Jurkat, Clone E6-1 (cell line): ENCODE data around the gene ITFG2.

Experiments
- DNase-seq: peaks from one replicate; pipeline ENCODE4 v3.0.0-alpha.2; 2011; ENCODE audit warnings: low read depth, low spot score
- H3K4me3 ChIP-seq: 2 replicates; pipeline ENCODE4 v1.5.1; 2011; ENCODE audit warnings: mild to moderate bottlenecking, low read length, control low read depth, moderate library complexity

Gene ITFG2

DNA sequence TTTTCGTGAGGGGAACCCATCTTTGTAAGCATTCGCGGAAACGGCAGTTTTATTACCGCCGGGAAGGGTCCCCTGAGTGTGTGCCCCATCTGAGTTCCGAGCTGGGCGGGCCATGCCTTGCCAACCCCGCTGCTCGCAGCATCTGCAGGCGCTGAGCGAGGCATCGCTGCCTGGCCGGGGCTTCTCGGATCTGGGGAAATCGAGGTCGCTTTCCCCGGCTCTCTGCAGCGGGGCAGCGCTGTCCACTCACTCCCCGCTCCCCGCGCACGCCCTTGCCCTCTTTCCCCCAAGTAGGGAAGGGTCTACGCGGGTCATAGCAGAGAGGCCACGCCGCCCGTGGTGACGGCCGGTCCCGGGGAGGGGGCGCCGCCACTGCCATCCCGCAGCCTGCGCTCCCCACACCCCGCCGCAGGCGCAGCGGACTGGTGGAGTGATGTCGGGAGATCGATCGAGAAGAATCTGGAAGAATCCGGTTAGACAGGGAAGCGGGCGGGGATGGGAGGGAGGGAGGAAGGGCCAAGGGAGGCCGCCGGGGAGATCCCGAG is 18.2 kb upstream of the ITFG2 start:
- H3K4me3 ChIP-seq: peak overlapping the region; percentile 82
- no peak for DNase-seq

DNA sequence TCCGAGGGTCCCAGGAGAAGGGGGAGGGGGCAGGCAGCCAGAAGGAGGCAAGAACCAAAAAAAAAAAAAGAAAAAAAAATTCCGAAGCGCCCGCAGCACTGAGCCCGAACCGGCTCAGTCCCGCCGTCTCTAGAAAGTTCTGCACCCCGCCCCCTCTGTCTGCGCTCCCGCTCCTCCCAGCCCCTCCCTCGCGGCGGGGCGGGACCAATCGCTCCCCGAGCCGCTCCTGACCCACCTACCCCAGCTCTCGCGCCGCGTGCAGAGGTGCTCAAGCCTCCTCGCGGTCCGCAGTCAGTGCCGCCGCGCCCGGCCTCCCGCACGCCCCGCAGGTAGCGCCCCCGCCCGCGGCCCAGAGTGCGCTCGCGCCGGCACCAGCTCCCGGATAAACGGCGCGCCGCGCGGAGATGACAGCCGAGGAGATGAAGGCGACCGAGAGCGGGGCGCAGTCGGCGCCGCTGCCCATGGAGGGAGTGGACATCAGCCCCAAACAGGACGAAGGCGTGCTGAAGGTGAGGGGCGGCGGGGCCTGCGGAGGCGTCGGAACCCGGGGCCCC is 17.7 kb upstream of the ITFG2 start, which contains the start of gene FKBP4:
TSS of gene FKBP4 (plus strand) at position 235 of the 554 bp plus-strand sequence. CDS start at position 405, 170 bp downstream.
- DNase-seq: peak; percentile 73
- H3K4me3 ChIP-seq: peak within 1 kb of the TSS; percentile 82

DNA sequence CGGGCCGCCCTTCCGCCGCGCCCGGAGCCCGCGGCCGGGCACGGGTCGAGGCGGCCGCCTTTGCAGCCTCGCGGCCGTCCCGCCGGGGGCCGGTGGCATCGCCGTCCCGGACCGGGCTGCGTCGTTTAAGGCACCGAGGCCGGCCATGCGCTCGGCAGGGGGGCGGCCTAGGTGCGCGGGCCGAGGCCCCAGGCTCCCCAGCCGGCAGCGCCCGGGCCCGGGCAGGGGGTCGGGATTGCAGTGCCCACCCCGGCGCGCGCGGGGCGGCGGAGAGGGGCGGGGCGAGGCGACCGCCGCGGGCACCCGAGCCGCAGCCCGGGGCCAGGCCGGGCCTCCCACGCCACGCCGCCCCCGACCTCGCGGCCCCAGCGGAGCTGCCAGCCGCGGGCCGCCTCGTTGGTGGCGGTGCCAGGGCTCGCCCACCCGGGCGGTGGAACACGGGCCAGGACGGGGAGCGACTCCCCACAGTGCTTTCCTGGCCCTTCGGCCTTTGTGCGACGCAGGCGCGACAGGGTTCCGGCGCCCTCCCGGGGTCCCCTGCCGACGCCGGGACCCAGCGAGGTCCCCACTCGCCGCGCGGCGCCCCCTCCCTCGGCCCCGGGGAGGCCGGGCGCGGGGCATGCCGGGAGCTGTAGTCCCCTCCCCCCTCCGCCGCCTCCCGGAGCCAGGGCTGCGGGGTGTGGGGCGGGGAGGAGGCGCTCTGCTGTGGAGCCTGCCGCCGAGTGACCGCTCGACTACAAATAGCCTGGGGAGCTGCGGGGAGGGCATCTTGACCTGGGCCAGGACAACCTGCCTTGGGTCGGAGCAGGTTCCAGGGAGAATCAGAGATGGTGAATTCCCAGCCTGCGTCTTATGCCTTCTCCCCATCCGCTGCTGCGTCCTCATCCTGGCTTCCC is 16.9 kb upstream of the ITFG2 start:
- H3K4me3 ChIP-seq: peak overlapping the region; percentile 82
- peak; percentile 25 for DNase-seq

DNA sequence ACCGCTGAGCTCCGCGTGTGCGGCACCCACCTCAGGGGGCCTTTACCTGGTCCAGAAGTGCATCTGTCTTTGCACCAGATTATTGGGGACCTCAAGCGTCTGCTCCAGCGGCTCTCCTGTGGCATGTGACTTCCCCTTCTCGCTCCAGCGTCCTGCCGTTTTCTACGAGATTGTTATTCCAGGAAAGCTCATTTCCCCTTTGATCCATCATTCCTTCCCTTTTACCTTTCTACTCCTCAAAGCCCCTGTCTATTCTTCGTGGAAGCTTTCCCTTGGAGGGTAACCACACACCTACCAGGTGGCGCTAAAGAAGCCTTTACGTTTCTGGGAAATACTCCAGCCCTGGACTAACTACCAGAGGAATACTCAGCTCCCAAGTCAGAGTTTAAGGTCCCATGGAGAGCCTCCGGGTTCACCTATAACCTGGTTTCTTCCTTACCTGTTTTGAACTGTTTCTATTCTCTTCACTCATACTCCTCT is 16.2 kb upstream of the ITFG2 start:
- DNase-seq: no peak
- H3K4me3 ChIP-seq: peak overlapping the region; percentile 82

- H3K4me3 ChIP-seq: no peak overlapping the region
- no peak for DNase-seq
Observed at GRCh38 chr12:2797721-2798418, 14.6 kb upstream of the ITFG2 start.

DNA sequence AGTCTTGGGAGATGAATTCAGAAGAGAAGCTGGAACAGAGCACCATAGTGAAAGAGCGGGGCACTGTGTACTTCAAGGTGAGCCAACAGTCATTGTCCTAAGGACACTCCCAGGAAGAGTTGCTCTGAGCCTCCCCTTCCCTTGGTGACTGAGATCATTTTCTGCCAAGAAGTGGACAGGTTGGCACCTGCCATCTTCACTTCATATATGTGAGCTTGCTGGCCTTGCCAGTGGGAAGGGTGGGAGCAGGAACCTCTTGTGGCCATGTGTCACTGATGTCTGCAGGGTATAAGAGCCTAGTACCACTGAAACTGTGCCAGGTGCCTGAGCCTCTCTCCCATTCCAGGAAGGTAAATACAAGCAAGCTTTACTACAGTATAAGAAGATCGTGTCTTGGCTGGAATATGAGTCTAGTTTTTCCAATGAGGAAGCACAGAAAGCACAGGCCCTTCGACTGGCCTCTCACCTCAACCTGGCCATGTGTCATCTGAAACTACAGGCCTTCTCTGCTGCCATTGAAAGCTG is 12.4 kb upstream of the ITFG2 start:
- DNase-seq: no peak
- no peak overlapping the region for H3K4me3 ChIP-seq

DNA sequence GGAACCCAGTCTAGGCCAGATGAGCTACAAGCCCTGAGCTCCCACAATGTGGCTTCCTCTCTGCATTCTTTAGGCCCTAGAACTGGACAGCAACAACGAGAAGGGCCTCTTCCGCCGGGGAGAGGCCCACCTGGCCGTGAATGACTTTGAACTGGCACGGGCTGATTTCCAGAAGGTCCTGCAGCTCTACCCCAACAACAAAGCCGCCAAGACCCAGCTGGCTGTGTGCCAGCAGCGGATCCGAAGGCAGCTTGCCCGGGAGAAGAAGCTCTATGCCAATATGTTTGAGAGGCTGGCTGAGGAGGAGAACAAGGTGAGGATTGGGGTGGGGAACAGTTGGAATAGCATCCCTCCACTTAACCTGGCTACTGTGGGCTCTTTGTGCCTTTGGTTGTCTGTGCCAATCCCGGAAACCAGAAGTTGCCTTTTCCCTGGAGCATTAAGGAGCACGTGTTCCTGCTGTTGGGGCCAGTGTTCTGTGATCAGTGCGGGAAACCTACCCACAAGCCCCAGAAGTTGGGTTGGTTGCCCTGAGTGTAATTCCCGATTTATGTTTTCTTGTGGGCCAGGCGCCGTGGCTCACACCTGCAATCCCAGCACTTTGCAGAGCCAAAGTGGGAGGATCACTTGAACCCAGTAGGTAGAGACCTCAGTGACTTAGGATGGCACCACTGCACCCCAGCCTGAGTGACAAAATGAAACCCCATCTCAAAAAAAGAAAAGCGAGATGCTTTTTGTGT is 11.3 kb upstream of the ITFG2 start:
- no peak overlapping the region for H3K4me3 ChIP-seq
- DNase-seq: no peak

DNA sequence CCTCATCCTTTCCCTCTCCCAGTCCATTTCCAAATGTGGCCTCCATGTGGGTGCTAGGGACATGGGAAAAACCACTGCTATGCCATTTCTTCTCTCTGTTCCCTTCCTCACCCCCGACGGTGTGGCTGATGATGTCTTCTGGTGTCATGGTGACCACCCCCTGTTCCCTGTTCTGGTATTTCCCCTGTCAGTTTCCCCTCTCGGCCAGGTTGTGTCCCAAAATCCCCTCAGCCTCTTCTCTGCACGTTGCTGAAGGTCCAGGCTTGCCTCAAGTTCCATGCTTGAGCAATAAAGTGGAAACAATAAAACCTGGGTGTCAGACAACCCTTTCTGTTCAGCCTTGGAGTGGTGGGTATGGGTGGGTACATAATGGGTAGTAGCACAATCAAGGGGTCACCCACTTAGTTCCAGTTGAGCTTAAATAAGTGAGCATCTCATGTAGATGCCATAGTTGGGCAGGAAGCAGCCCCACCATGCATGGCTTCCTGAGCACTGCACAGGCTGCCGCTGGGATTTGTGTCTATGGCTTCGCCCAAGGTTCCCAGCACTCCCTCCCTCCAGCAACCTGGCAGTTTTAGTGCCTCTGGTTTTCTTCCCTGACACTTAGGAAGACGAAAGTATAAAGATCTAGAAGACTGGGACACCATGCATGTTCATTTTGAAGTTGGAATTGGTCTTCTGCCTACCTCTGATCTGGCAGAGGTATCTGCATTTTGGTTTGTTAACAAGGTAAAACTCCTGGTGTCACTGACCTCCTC is 8.7 kb upstream of the ITFG2 start:
- no peak overlapping the region for H3K4me3 ChIP-seq

GRCh38 chr12:2804393-2805142 is 7.9 kb upstream of the ITFG2 start:
- no peak for DNase-seq
- H3K4me3 ChIP-seq: no peak overlapping the region

More for the DNA sequence above, 8.7 kb upstream of the ITFG2 start:
- no peak for DNase-seq

- no peak overlapping the region for H3K4me3 ChIP-seq
- no peak for DNase-seq
Observed at GRCh38 chr12:2805143-2805520, 7.3 kb upstream of the ITFG2 start.

DNA sequence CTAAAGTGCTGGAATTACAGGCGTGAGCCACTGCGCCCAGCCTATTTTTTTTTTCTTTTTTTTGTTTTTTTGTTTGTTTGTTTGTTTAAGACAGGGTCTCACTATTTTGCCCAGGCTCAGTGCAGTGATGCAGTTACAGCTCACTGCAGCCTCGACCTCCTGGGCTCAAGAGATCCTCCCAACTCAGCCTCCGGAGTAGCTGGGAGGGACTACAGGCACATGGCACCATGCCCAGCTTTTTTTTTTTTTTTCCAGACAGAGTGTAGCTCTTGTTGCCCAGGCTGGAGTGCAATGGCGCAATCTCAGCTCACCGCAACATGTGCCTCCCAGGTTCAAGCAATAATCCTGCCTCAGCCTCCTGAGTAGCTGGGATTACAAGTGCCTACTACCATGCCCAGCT is 5.8 kb upstream of the ITFG2 start:
- H3K4me3 ChIP-seq: no peak overlapping the region
- no peak for DNase-seq

- peak overlapping the region; percentile 91 for H3K4me3 ChIP-seq
- no peak for DNase-seq
Observed at GRCh38 chr12:2811801-2812200, 667 bp upstream of the ITFG2 start.

DNA sequence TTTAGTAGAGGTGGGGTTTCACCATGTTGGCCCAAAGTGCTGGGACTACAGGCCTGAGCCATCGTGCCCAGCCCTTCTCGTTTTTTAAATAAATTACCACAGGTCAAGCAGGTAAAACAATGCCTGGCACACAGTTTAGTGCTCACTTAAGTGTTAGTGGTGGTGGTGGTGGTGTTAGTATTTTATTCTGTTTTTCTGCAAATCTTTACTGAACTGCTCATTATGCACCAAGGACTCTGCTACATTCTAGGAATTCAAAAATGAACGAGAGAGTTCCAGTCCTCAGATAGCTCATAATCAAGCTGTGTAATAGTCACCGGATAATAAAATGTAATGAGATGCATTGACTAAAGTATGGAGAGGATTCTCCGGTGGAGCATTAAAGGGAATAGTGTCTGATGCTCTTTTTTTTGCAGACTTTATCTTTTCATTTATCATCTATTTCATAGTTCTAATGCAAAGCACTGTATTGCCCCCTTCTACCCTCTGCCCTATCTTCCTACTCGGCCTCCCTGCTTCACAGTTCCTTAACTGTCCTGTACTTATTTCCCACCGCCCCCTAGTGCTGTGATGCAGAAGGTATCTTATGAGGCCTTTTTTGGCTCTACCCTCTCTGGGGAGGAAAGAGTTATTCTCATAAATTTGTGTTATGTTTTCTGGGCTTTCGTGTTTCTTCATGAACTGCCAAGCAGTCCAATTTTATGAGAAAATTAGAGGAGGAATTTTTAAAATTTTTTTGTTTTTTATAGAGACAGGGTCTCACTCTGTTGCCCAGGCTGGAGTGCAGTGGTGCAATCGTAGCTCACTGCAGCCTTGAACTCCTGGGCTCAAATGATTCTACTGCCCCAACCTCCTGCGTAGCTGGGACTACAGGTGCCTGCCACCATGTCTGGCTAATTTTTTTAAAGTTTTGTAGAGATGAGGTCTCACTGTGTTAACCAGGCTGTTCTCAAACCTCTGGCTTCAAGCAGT is 1.0 kb downstream of the ITFG2 start:
- peak; percentile 68 for DNase-seq
- peak overlapping the region; percentile 91 for H3K4me3 ChIP-seq

GRCh38 chr12:2819810-2820209 is 7.3 kb downstream of the ITFG2 start:
- DNase-seq: no peak
- H3K4me3 ChIP-seq: no peak overlapping the region

GRCh38 chr12:2820432-2820831 is 8.0 kb downstream of the ITFG2 start:
- no peak overlapping the region for H3K4me3 ChIP-seq
- no peak for DNase-seq

GRCh38 chr12:2823483-2823882 is 11.0 kb downstream of the ITFG2 start:
- DNase-seq: no peak
- H3K4me3 ChIP-seq: no peak overlapping the region
